ENCODE data around the gene NAT8L. TPM values are rescaled to one million over a fixed set of nuclear protein-coding genes. Genes with fewer than 3 reads are reported as not detected.
A peak's percentile ranks its signal among the peaks of the same experiment; 100 is the strongest.

Gene NAT8L
- total RNA-seq, 1 experiment from 2014 or later, result 9.2 TPM

DNA sequence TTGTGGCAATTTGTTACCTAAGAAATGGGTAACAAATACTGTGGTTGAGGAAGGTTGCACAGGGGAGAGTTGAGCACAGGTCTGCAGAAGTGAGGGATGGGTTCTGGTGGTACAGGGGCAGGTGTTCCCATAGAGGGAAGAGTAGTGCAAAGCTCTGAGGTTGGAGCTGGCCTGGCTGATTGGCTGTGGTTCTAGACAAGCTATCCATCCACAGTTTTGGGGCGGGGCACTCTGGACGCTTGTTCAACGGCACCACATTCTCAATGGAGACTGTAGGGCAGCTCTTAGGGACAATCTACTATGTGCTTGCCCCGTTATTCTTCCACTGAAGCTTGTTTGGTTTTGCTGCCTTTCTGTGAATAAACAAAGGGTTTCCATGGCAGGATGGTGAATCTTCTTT is 35.4 kb downstream of the NAT8L start:
- ChIA-PET CTCF (no interaction called here), POLR2A (no interaction called here), RAD21 (ENCODE audit: low non-redundant PET in 1 of 2, low total read pairs in 2 of 2, uncharacterized antibody in 2 of 2, unreplicated experiment in 2 of 2) (no interaction called here)
- no peak overlapping the region for H2AFZ ChIP-seq (ENCODE audit: low read depth, low read length, poor library complexity, severe bottlenecking)
- no peak for ATAC-seq
- H3K4me1 ChIP-seq (ENCODE audit: control insufficient read depth in 1 of 2, insufficient read depth in 2 of 2, low read length in 2 of 2), result peaks cover 19 to 21% of the 10 kb centered on the region in 2 experiments
- no peak overlapping the region for H3K9ac ChIP-seq (ENCODE audit: low read length)
- no peaks in the 10 kb centered on the region for H3K36me3 ChIP-seq (ENCODE audit: control insufficient read depth in 1 of 2, insufficient read depth in 2 of 2, low read length in 2 of 2)
- H3K27me3 ChIP-seq (ENCODE audit: insufficient read depth, low read length), result no peaks in the 10 kb centered on the region
- no peaks in the 10 kb centered on the region for H3K9me2 ChIP-seq (ENCODE audit: insufficient read depth)
- no peak overlapping the region for H3K4me3 ChIP-seq (replicated peaks in 1 of 2; ENCODE audit: low read depth in 1 of 2, low read length in 2 of 2)
- H3K27ac ChIP-seq (ENCODE audit: low read depth, low read length), result no peak overlapping the region
- no peak for DNase-seq (ENCODE audit: low read depth, low spot score)
- no peak for TF ChIP-seq JUND (IDR thresholded peaks at IDR 0.05)
- H4K20me1 ChIP-seq (ENCODE audit: insufficient read depth), result no peaks in the 10 kb centered on the region
- intact Hi-C loops (cut with micrococcal nuclease), result no loop called here
- no peak overlapping the region for H3K4me2 ChIP-seq (ENCODE audit: low read length)
- H3K79me2 ChIP-seq (ENCODE audit: insufficient read depth, low read length), result no peaks in the 10 kb centered on the region
- no TSS peak for BruUV-seq (replicated peaks)
- no peaks in the 10 kb centered on the region for H3K9me3 ChIP-seq (ENCODE audit: control insufficient read depth in 1 of 2, insufficient read depth in 1 of 2, low read depth in 1 of 2, low read length in 2 of 2)

DNA sequence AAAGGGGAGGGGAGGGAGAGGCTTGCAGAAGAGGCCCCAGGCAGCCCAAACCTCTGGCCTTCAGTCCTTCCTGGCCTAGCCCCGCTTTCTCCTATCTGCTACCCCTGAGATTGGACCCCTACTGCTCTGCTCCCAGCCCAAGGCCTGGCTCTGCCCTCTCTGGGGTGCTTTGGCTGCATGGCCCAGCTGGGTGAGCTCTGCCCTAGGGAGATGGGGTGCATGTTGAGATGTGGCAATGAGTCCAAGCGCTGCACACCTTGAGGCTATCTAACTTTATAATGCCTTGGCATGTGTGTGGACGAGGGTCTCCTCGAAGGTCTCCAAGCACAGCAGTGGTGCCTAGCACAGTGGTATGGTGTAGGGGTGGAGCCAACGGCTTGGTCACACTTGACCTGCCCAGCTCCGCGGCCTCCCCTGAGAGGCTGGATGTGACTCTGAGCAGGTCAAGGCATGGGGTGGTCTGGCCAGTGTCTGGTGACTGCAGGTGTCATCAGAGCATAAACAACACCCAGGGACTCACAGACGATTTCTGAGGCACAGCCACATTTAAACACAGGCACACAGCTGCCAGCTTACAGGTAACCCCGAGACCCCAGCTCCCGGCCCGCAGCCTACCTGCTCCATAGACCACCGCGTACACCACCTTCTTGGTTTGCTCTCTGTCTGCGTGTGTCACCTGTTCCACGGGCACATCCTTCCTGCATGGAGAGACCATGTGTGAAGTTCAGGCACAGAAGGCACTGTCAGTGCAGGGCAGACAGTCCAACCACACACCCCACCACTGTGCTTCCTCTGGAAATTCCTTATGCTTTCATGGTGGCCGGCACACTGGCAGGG is 36.3 kb downstream of the NAT8L start:
- no peak overlapping the region for H3K9ac ChIP-seq (ENCODE audit: low read length)
- ChIA-PET POLR2A (no interaction called here), RAD21 (ENCODE audit: low non-redundant PET in 1 of 2, low total read pairs in 2 of 2, uncharacterized antibody in 2 of 2, unreplicated experiment in 2 of 2) (no interaction called here), CTCF (interaction anchor here (1.1 kb wide), 1 partner anchor 8 kb away, joined by 4 read pairs; no protein-coding TSS in a partner anchor)
- intact Hi-C loops (cut with micrococcal nuclease), result no loop called here
- no peaks in the 10 kb centered on the region for H3K27me3 ChIP-seq (ENCODE audit: insufficient read depth, low read length)
- H3K27ac ChIP-seq (ENCODE audit: low read depth, low read length), result peak overlapping the region; percentile 56
- DNase-seq (ENCODE audit: low read depth, low spot score) (no peak), ATAC-seq (peak; percentile 92)
- H3K36me3 ChIP-seq (ENCODE audit: control insufficient read depth in 1 of 2, insufficient read depth in 2 of 2, low read length in 2 of 2), result no peaks in the 10 kb centered on the region
- TF ChIP-seq, protein P1, sequence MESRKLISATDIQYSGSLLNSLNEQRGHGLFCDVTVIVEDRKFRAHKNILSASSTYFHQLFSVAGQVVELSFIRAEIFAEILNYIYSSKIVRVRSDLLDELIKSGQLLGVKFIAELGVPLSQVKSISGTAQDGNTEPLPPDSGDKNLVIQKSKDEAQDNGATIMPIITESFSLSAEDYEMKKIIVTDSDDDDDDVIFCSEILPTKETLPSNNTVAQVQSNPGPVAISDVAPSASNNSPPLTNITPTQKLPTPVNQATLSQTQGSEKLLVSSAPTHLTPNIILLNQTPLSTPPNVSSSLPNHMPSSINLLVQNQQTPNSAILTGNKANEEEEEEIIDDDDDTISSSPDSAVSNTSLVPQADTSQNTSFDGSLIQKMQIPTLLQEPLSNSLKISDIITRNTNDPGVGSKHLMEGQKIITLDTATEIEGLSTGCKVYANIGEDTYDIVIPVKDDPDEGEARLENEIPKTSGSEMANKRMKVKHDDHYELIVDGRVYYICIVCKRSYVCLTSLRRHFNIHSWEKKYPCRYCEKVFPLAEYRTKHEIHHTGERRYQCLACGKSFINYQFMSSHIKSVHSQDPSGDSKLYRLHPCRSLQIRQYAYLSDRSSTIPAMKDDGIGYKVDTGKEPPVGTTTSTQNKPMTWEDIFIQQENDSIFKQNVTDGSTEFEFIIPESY (IDR thresholded peaks at IDR 0.05; ENCODE audit: extremely low read depth, insufficient replicate concordance, low read length), result no peak
- TF ChIP-seq, protein P2, sequence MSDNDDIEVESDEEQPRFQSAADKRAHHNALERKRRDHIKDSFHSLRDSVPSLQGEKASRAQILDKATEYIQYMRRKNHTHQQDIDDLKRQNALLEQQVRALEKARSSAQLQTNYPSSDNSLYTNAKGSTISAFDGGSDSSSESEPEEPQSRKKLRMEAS (IDR thresholded peaks at IDR 0.05), result peak; percentile 50; the same call in 1 of the 2 replicates
- TF ChIP-seq, protein P3, sequence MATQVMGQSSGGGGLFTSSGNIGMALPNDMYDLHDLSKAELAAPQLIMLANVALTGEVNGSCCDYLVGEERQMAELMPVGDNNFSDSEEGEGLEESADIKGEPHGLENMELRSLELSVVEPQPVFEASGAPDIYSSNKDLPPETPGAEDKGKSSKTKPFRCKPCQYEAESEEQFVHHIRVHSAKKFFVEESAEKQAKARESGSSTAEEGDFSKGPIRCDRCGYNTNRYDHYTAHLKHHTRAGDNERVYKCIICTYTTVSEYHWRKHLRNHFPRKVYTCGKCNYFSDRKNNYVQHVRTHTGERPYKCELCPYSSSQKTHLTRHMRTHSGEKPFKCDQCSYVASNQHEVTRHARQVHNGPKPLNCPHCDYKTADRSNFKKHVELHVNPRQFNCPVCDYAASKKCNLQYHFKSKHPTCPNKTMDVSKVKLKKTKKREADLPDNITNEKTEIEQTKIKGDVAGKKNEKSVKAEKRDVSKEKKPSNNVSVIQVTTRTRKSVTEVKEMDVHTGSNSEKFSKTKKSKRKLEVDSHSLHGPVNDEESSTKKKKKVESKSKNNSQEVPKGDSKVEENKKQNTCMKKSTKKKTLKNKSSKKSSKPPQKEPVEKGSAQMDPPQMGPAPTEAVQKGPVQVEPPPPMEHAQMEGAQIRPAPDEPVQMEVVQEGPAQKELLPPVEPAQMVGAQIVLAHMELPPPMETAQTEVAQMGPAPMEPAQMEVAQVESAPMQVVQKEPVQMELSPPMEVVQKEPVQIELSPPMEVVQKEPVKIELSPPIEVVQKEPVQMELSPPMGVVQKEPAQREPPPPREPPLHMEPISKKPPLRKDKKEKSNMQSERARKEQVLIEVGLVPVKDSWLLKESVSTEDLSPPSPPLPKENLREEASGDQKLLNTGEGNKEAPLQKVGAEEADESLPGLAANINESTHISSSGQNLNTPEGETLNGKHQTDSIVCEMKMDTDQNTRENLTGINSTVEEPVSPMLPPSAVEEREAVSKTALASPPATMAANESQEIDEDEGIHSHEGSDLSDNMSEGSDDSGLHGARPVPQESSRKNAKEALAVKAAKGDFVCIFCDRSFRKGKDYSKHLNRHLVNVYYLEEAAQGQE (IDR thresholded peaks at IDR 0.05; ENCODE audit: low read depth), result no peak
- no peak for TF ChIP-seq TCF7L2 (IDR thresholded peaks at IDR 0.05; ENCODE audit: borderline replicate concordance, extremely low read depth, insufficient read depth, insufficient read length)
- TF ChIP-seq YY1 (IDR thresholded peaks at IDR 0.05; ENCODE audit: extremely low read depth, insufficient replicate concordance, low read depth, low read length), result no peak
- BruUV-seq (replicated peaks), result no TSS peak
- peaks cover 19 to 21% of the 10 kb centered on the region in 2 experiments for H3K4me1 ChIP-seq (ENCODE audit: control insufficient read depth in 1 of 2, insufficient read depth in 2 of 2, low read length in 2 of 2)
- peak overlapping the region in 1 of 2 experiments; percentile 13; a peak in 1 of 4 replicates for H3K4me3 ChIP-seq (replicated peaks in 1 of 2; ENCODE audit: low read depth in 1 of 2, low read length in 2 of 2)
- no peaks in the 10 kb centered on the region for H3K79me2 ChIP-seq (ENCODE audit: insufficient read depth, low read length)
- H3K9me3 ChIP-seq (ENCODE audit: control insufficient read depth in 1 of 2, insufficient read depth in 1 of 2, low read depth in 1 of 2, low read length in 2 of 2), result no peaks in the 10 kb centered on the region
- H3K9me2 ChIP-seq (ENCODE audit: insufficient read depth), result no peaks in the 10 kb centered on the region
- H4K20me1 ChIP-seq (ENCODE audit: insufficient read depth), result no peaks in the 10 kb centered on the region
- peak overlapping the region; percentile 68 for H3K4me2 ChIP-seq (ENCODE audit: low read length)
- H2AFZ ChIP-seq (ENCODE audit: low read depth, low read length, poor library complexity, severe bottlenecking), result no peak overlapping the region
